HEK293 (cell line): ENCODE data around the gene LRRC75A.

Experiments used
- CTCF ChIA-PET: fragments of 350-600 bp; formaldehyde crosslinking; extraction: SDS; loops from one replicate; lab custom pipeline; 2021; ENCODE audit warnings: antibody characterized with exemption; lab: Yijun Ruan, JAX
- POLR2A ChIA-PET: fragments of 300-600 bp; formaldehyde crosslinking; extraction: SDS; loops from one replicate; lab custom pipeline; 2020; ENCODE audit warnings: antibody characterized with exemption, inconsistent platforms; lab: Yijun Ruan, JAX
- H3K27ac ChIP-seq: fragments of 200-500 bp; sonication (Bioruptor generic); 2 replicates; pipeline ENCODE4 v1.5.1; 2014; ENCODE audit warnings: low read depth, low read length, control low read depth, inconsistent platforms; ENCODE audit errors: extremely low read depth
- H3K36me3 ChIP-seq, 2 experiments: fragments of 200-500 bp in 1 of 2; sonication (Bioruptor generic) in 1 of 2; 1 replicate in 1 of 2; 2 replicates in 1 of 2; pipeline ENCODE4 v1.5.1; 2014 to 2017; ENCODE audit warnings: inconsistent platforms in 2 of 2, low read length in 2 of 2; ENCODE audit not compliant: control insufficient read depth in 2 of 2, insufficient read depth in 1 of 2
- H3K4me1 ChIP-seq: fragments of 200-500 bp; sonication (Bioruptor generic); 2 replicates; pipeline ENCODE4 v1.5.1; 2014; ENCODE audit warnings: mild to moderate bottlenecking, low read length, inconsistent platforms; ENCODE audit not compliant: control insufficient read depth, insufficient read depth
- H3K4me3 ChIP-seq: 2 replicates; pipeline ENCODE4 v1.5.1; 2011; ENCODE audit warnings: low read depth, mild to moderate bottlenecking, control low read depth, low read length, moderate library complexity
- H3K9me3 ChIP-seq: fragments of 200-500 bp; sonication (Bioruptor generic); 2 replicates; pipeline ENCODE4 v1.5.1; 2014; ENCODE audit warnings: low read depth, low read length, inconsistent platforms; ENCODE audit not compliant: control insufficient read depth, insufficient read depth
- FEZF1 ChIP-seq: fragments of 450-650 bp; formaldehyde crosslinking; IDR thresholded peaks from 2 replicates; pipeline ENCODE4 v1.5.1; 2016; ENCODE audit warnings: missing biosample characterization, missing genetic modification characterization
- GFI1B ChIP-seq: fragments of 450-650 bp; formaldehyde crosslinking; IDR thresholded peaks from 2 replicates; pipeline ENCODE4 v1.5.1; 2016; ENCODE audit warnings: missing biosample characterization, missing genetic modification characterization
- REPIN1 ChIP-seq: fragments of 450-650 bp; formaldehyde crosslinking; IDR thresholded peaks from 2 replicates; pipeline ENCODE4 v1.5.1; 2017; ENCODE audit warnings: missing biosample characterization, missing genetic modification characterization, low read depth
- ZBTB1 ChIP-seq: fragments of 450-650 bp; formaldehyde crosslinking; IDR thresholded peaks from 2 replicates; pipeline ENCODE4 v1.5.1; 2016; ENCODE audit warnings: missing biosample characterization, missing genetic modification characterization
- ZBTB48 ChIP-seq: fragments of 450-650 bp; formaldehyde crosslinking; IDR thresholded peaks from 2 replicates; pipeline ENCODE4 v1.5.1; 2016; ENCODE audit warnings: missing biosample characterization, missing genetic modification characterization
- ZBTB8A ChIP-seq: fragments of 450-650 bp; formaldehyde crosslinking; IDR thresholded peaks from 2 replicates; pipeline ENCODE4 v1.5.1; 2016; ENCODE audit warnings: missing biosample characterization, missing genetic modification characterization
- ZNF146 ChIP-seq: fragments of 450-650 bp; formaldehyde crosslinking; IDR thresholded peaks from 2 replicates; pipeline ENCODE4 v1.5.1; 2016; ENCODE audit warnings: missing biosample characterization, missing genetic modification characterization
- ZNF335 ChIP-seq: fragments of 450-650 bp; formaldehyde crosslinking; conservative IDR thresholded peaks from 2 replicates; pipeline ENCODE4 v1.5.1; 2016; ENCODE audit warnings: missing biosample characterization, missing genetic modification characterization
- ZNF560 ChIP-seq: fragments of 450-650 bp; formaldehyde crosslinking; IDR thresholded peaks from 2 replicates; pipeline ENCODE4 v1.5.1; 2017; ENCODE audit warnings: missing biosample characterization, missing genetic modification characterization, borderline replicate concordance
- ZNF585B ChIP-seq: fragments of 450-650 bp; formaldehyde crosslinking; IDR thresholded peaks from 2 replicates; pipeline ENCODE4 v1.5.1; 2016; ENCODE audit warnings: missing biosample characterization, missing genetic modification characterization
- ZNF596 ChIP-seq: fragments of 450-650 bp; IDR thresholded peaks from 2 replicates; pipeline ENCODE4 v1.5.0; 2018; ENCODE audit warnings: missing biosample characterization, mild to moderate bottlenecking, missing genetic modification characterization, moderate library complexity
- ZNF707 ChIP-seq: fragments of 450-650 bp; formaldehyde crosslinking; IDR thresholded peaks from 2 replicates; pipeline ENCODE4 v1.5.1; 2016; ENCODE audit warnings: missing biosample characterization, missing genetic modification characterization
- ZNF768 ChIP-seq: fragments of 450-650 bp; formaldehyde crosslinking; IDR thresholded peaks from 2 replicates; pipeline ENCODE4 v1.5.1; 2018; ENCODE audit warnings: missing biosample characterization, mild to moderate bottlenecking, missing genetic modification characterization
- ZNF785 ChIP-seq: fragments of 450-650 bp; formaldehyde crosslinking; IDR thresholded peaks from 2 replicates; pipeline ENCODE4 v1.5.1; 2016; ENCODE audit warnings: missing biosample characterization, missing genetic modification characterization
- ZSCAN30 ChIP-seq: fragments of 450-650 bp; IDR thresholded peaks from 2 replicates; pipeline ENCODE4 v1.5.1; 2018; ENCODE audit warnings: missing biosample characterization, mild to moderate bottlenecking, missing genetic modification characterization, moderate library complexity
- TF ChIP-seq, protein P1 (sequence below): fragments of 450-650 bp; formaldehyde crosslinking; IDR thresholded peaks from 2 replicates; pipeline ENCODE4 v1.5.1; 2016; ENCODE audit warnings: missing biosample characterization, missing genetic modification characterization
- TF ChIP-seq, protein P2 (sequence below): fragments of 450-650 bp; formaldehyde crosslinking; IDR thresholded peaks from 2 replicates; pipeline ENCODE4 v1.5.1; 2016; ENCODE audit warnings: missing biosample characterization, missing genetic modification characterization
- TF ChIP-seq, protein P3 (sequence below): fragments of 450-650 bp; formaldehyde crosslinking; IDR thresholded peaks from 2 replicates; pipeline ENCODE4 v1.5.1; 2016; ENCODE audit warnings: missing biosample characterization, missing genetic modification characterization
- TF ChIP-seq, protein P4 (sequence below): fragments of 450-650 bp; formaldehyde crosslinking; IDR thresholded peaks from 2 replicates; pipeline ENCODE4 v1.5.1; 2016; ENCODE audit warnings: missing biosample characterization, missing genetic modification characterization
- TF ChIP-seq, protein P5 (sequence below): fragments of 450-650 bp; formaldehyde crosslinking; optimal IDR thresholded peaks from 2 replicates; pipeline ENCODE3; 2016; ENCODE audit warnings: missing biosample characterization, mild to moderate bottlenecking, missing genetic modification characterization

The LRRC75A gene

DNA sequence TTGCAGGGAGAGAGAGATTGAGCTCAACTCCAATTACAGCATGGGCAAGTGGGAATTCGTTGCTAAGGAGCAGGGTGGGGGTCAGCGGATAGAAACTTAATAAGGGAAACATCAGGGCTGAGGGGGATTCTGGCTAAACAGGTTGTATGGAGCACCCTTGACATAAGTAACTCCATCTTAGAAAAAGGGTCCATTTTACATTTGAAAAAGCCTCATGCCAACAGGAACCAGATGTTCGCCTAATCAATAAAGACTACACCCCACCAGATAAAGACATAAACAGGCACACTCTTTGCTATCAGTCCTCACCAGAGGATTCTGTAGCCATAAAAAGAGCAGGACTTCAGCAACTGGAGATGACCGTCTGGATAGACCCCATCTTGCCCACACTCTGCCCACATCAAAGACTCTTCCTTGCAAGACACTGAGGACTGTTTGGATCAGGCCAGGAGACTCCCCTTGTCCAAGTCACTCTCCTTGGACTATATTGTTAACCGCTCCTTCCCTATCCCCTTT, 1.6 kb upstream of the LRRC75A start:
- Histone ChIP-seq H3K9me3 (no peaks in the 10 kb centered on the region), H3K4me1 (peaks cover 7% of the 10 kb centered on the region), H3K36me3 (no peaks in the 10 kb centered on the region), H3K4me3 (no peak overlapping the region), H3K27ac (no peak overlapping the region)
- ChIA-PET CTCF (interaction anchor here (0.6 kb wide), 1 partner anchor 23 kb away, joined by 3 read pairs; no protein-coding TSS in a partner anchor), POLR2A (interaction anchor here (2.8 kb wide), 1 partner anchor 23 kb away, joined by 8 read pairs; no protein-coding TSS in a partner anchor)
- no peak for TF ChIP-seq ZBTB1 (tag by site-specific recombination)
- TF ChIP-seq ZNF585B (tag by site-specific recombination), result no peak
- no peak for TF ChIP-seq ZNF596
- TF ChIP-seq, protein P1, sequence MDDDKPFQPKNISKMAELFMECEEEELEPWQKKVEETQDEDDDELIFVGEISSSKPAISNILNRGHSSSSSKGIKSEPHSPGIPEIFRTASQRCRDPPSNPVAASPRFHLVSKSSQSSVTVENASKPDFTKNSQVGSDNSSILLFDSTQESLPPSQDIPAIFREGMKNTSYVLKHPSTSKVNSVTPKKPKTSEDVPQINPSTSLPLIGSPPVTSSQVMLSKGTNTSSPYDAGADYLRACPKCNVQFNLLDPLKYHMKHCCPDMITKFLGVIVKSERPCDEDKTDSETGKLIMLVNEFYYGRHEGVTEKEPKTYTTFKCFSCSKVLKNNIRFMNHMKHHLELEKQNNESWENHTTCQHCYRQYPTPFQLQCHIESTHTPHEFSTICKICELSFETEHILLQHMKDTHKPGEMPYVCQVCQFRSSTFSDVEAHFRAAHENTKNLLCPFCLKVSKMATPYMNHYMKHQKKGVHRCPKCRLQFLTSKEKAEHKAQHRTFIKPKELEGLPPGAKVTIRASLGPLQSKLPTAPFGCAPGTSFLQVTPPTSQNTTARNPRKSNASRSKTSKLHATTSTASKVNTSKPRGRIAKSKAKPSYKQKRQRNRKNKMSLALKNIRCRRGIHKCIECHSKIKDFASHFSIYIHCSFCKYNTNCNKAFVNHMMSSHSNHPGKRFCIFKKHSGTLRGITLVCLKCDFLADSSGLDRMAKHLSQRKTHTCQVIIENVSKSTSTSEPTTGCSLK, result no peak

DNA sequence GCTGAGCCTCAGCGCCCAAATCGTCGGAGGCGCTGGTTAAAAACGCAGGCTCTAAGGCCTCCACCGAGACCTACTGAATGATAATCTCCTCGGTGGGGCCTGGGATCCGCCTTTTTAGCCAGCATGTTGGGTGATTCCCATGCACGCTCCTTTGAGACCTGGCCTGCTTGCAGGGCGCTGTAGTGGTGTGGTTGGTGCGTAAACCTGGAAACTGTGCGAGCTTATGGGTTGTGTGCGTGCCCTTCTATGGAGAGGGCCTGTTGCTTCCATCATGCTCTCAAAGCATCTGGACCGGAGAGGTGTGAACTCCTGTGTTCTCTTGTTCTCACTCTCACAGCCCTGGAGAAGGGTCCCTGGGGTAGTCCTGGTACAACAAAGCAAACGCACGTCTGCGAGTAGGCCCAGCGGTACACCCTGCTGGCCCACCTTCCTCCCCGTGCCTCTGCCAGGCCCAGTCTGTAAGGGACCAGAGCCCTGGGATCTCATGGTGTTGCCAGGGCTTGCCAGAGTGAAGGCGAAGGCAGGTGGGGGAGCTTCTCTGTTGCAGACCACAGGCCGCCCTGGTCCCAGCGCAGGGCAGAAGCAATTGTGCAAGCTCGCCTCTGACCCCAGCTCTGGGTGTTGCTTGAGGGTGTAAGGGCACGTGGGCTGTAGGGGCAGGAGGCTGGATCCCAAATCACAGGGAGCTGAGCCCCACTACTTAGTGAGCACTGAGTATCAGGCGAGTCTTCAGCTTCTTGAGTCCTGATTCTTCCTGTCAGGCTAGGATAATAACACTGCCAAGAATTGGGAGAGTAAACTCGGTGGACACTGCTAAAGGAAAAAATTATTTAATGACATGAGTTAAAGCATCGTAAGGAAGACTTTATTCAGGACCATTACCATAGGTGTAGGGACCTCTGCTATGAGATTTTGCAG, 879 bp upstream of the LRRC75A start:
- H3K36me3 ChIP-seq, result no peaks in the 10 kb centered on the region
- H3K27ac ChIP-seq, result no peak overlapping the region
- H3K4me1 ChIP-seq, result peaks cover 7% of the 10 kb centered on the region
- H3K9me3 ChIP-seq, result no peaks in the 10 kb centered on the region
- POLR2A ChIA-PET, result interaction anchor here (1.1 to 2.8 kb wide), 2 partner anchors 24 to 112 kb away, joined by 7 to 8 read pairs; partner anchors contain the start of gene UBB
- no peak overlapping the region for H3K4me3 ChIP-seq
- CTCF ChIA-PET, result interaction anchor here (1.1 kb wide), 1 partner anchor 65 kb away, joined by 3 read pairs; no protein-coding TSS in a partner anchor
- TF ChIP-seq ZNF707 (no peak), GFI1B (tag by site-specific recombination) (no peak), ZNF560 (tag by site-specific recombination) (no peak), ZNF768 (tag by site-specific recombination) (no peak), ZBTB48 (tag by site-specific recombination) (no peak), FEZF1 (tag by site-specific recombination) (no peak), ZNF335 (tag by site-specific recombination) (0 out of 2 replicates have a peak, but pooled peaks have one; percentile 27), REPIN1 (tag by site-specific recombination) (no peak), ZSCAN30 (tag by site-specific recombination) (no peak), ZNF146 (tag by site-specific recombination) (no peak), ZBTB8A (tag by site-specific recombination) (no peak), ZNF596 (no peak), ZNF785 (no peak)
- TF ChIP-seq, protein P2, sequence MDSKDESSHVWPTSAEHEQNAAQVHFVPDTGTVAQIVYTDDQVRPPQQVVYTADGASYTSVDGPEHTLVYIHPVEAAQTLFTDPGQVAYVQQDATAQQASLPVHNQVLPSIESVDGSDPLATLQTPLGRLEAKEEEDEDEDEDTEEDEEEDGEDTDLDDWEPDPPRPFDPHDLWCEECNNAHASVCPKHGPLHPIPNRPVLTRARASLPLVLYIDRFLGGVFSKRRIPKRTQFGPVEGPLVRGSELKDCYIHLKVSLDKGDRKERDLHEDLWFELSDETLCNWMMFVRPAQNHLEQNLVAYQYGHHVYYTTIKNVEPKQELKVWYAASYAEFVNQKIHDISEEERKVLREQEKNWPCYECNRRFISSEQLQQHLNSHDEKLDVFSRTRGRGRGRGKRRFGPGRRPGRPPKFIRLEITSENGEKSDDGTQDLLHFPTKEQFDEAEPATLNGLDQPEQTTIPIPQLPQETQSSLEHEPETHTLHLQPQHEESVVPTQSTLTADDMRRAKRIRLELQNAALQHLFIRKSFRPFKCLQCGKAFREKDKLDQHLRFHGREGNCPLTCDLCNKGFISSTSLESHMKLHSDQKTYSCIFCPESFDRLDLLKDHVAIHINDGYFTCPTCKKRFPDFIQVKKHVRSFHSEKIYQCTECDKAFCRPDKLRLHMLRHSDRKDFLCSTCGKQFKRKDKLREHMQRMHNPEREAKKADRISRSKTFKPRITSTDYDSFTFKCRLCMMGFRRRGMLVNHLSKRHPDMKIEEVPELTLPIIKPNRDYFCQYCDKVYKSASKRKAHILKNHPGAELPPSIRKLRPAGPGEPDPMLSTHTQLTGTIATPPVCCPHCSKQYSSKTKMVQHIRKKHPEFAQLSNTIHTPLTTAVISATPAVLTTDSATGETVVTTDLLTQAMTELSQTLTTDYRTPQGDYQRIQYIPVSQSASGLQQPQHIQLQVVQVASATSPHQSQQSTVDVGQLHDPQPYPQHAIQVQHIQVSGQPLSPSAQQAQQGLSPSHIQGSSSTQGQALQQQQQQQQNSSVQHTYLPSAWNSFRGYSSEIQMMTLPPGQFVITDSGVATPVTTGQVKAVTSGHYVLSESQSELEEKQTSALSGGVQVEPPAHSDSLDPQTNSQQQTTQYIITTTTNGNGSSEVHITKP, result peak; percentile 0; the same call in 1 of the 2 replicates
- TF ChIP-seq, protein P3, sequence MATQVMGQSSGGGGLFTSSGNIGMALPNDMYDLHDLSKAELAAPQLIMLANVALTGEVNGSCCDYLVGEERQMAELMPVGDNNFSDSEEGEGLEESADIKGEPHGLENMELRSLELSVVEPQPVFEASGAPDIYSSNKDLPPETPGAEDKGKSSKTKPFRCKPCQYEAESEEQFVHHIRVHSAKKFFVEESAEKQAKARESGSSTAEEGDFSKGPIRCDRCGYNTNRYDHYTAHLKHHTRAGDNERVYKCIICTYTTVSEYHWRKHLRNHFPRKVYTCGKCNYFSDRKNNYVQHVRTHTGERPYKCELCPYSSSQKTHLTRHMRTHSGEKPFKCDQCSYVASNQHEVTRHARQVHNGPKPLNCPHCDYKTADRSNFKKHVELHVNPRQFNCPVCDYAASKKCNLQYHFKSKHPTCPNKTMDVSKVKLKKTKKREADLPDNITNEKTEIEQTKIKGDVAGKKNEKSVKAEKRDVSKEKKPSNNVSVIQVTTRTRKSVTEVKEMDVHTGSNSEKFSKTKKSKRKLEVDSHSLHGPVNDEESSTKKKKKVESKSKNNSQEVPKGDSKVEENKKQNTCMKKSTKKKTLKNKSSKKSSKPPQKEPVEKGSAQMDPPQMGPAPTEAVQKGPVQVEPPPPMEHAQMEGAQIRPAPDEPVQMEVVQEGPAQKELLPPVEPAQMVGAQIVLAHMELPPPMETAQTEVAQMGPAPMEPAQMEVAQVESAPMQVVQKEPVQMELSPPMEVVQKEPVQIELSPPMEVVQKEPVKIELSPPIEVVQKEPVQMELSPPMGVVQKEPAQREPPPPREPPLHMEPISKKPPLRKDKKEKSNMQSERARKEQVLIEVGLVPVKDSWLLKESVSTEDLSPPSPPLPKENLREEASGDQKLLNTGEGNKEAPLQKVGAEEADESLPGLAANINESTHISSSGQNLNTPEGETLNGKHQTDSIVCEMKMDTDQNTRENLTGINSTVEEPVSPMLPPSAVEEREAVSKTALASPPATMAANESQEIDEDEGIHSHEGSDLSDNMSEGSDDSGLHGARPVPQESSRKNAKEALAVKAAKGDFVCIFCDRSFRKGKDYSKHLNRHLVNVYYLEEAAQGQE (tag by site-specific recombination), result no peak
- TF ChIP-seq, protein P4, sequence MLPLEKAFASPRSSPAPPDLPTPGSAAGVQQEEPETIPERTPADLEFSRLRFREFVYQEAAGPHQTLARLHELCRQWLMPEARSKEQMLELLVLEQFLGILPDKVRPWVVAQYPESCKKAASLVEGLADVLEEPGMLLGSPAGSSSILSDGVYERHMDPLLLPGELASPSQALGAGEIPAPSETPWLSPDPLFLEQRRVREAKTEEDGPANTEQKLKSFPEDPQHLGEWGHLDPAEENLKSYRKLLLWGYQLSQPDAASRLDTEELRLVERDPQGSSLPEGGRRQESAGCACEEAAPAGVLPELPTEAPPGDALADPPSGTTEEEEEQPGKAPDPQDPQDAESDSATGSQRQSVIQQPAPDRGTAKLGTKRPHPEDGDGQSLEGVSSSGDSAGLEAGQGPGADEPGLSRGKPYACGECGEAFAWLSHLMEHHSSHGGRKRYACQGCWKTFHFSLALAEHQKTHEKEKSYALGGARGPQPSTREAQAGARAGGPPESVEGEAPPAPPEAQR (tag by site-specific recombination), result no peak
- TF ChIP-seq, protein P5, sequence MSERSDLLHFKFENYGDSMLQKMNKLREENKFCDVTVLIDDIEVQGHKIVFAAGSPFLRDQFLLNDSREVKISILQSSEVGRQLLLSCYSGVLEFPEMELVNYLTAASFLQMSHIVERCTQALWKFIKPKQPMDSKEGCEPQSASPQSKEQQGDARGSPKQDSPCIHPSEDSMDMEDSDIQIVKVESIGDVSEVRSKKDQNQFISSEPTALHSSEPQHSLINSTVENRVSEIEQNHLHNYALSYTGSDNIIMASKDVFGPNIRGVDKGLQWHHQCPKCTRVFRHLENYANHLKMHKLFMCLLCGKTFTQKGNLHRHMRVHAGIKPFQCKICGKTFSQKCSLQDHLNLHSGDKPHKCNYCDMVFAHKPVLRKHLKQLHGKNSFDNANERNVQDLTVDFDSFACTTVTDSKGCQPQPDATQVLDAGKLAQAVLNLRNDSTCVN (tag by site-specific recombination), result peak; percentile 14
